HG02973 (cell line): ENCODE results near the gene MT1H.

Experiments
- ATAC-seq: cut with Tn5 transposase; IDR thresholded peaks from one replicate; pipeline ENCODE4 v1.9.1; 2021; ENCODE audit warnings: moderate library complexity; ENCODE audit not compliant: unreplicated experiment

MT1H gene

GRCh38 chr16:56682703-56683397, 13.2 kb downstream of the MT1H start:
- ATAC-seq = no peak

- ATAC-seq = no peak
Measured at GRCh38 chr16:56683424-56684172, 14.0 kb downstream of the MT1H start.

- no peak for ATAC-seq
Measured at GRCh38 chr16:56684256-56684925, 14.8 kb downstream of the MT1H start.

GRCh38 chr16:56684926-56685590, 15.4 kb downstream of the MT1H start:
- no peak for ATAC-seq

- ATAC-seq = no peak
Measured at GRCh38 chr16:56686758-56687157, 17.1 kb downstream of the MT1H start.

GRCh38 chr16:56688762-56689161, 19.1 kb downstream of the MT1H start:
- ATAC-seq = no peak

GRCh38 chr16:56689171-56689570, 19.6 kb downstream of the MT1H start:
- no peak for ATAC-seq

- ATAC-seq = no peak
Measured at GRCh38 chr16:56690420-56691122, 21.0 kb downstream of the MT1H start.

- ATAC-seq = no peak
Measured at GRCh38 chr16:56691885-56692284, 22.3 kb downstream of the MT1H start.

- no peak for ATAC-seq
Measured at GRCh38 chr16:56695246-56695645, 25.6 kb downstream of the MT1H start.

GRCh38 chr16:56697456-56698155, 28.0 kb downstream of the MT1H start:
- ATAC-seq = no peak

- no peak for ATAC-seq
Measured at GRCh38 chr16:56700195-56700594, 30.6 kb downstream of the MT1H start.

GRCh38 chr16:56700631-56701030, 31.0 kb downstream of the MT1H start:
- ATAC-seq = no peak

GRCh38 chr16:56701534-56701933, 31.9 kb downstream of the MT1H start:
- ATAC-seq = no peak

GRCh38 chr16:56702836-56703235, 33.2 kb downstream of the MT1H start:
- ATAC-seq = no peak

GRCh38 chr16:56708525-56709442, 39.2 kb downstream of the MT1H start:
- no peak for ATAC-seq

- ATAC-seq = no peak
Measured at GRCh38 chr16:56709443-56710040, 39.9 kb downstream of the MT1H start.

GRCh38 chr16:56710181-56710737, 40.6 kb downstream of the MT1H start:
- no peak for ATAC-seq
